ENCODE data around the gene ATP10A. TPM values are rescaled to one million over a fixed set of nuclear protein-coding genes. Genes with fewer than 3 reads are reported as not detected.

Gene ATP10A
- total RNA-seq, 1 experiment from 2014 or later: 3.0 TPM

DNA sequence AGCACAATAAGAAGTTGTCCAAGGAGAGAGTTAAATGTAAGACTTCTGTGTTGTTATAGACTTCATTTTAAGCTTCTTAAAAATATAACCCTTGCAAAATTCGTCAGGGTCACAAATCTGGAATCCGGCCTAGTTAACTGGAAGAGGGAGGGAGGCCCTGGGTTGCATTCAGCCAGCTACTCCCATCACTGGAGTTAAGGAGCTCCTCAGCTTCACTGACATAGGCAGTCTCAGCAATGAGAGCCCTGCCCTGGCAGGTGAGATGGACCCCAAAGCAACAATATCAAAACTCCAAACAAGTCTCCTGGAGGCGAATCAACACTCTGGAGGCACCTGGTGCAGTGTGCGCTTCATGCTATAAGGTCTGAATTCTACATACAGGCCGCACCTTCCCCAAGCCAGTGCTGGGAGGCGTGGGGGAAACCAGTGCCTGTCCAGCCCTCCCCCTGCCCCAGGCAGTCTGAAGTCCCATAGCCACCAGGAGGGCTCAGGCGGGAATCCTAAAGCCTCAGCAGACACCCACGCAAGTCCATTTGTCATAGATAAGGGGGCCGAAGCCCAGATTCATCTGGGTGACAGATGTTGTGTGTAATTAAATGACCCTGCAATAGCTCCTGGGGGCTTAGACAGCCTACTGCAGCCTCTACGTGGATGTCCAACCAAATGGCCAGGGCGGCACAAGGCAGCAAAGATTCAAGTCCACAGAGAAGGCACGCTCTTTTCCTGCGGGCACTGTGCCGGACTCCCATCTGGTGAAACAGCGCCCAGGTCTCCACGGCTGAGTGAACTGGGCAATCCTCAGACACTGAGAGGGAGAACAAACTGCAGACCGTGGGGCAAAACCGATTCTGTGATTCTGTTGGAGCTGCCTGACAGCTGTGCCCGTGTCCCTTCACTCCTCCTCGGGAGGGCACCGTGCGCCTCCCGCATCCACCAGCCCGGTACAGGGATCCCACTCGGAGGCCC lies 64.9 kb downstream of the ATP10A start:
- TF ChIP-seq, protein P1, sequence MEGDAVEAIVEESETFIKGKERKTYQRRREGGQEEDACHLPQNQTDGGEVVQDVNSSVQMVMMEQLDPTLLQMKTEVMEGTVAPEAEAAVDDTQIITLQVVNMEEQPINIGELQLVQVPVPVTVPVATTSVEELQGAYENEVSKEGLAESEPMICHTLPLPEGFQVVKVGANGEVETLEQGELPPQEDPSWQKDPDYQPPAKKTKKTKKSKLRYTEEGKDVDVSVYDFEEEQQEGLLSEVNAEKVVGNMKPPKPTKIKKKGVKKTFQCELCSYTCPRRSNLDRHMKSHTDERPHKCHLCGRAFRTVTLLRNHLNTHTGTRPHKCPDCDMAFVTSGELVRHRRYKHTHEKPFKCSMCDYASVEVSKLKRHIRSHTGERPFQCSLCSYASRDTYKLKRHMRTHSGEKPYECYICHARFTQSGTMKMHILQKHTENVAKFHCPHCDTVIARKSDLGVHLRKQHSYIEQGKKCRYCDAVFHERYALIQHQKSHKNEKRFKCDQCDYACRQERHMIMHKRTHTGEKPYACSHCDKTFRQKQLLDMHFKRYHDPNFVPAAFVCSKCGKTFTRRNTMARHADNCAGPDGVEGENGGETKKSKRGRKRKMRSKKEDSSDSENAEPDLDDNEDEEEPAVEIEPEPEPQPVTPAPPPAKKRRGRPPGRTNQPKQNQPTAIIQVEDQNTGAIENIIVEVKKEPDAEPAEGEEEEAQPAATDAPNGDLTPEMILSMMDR (IDR thresholded peaks at IDR 0.05; ENCODE audit: unreplicated experiment): no peak
- BruUV-seq (replicated peaks): no TSS peak
- CTCF ChIA-PET: no interaction called here
- no peak for DNase-seq
- H3K9me3 Mint-ChIP-seq (ENCODE audit: low read depth, unreplicated experiment): no peaks in the 10 kb centered on the region
- no peak overlapping the region for H3K4me3 Mint-ChIP-seq (ENCODE audit: low read depth, unreplicated experiment)
- H3K27me3 Mint-ChIP-seq (ENCODE audit: unreplicated experiment): no peaks in the 10 kb centered on the region
- H3K4me1 Mint-ChIP-seq (ENCODE audit: low read depth, unreplicated experiment): no peaks in the 10 kb centered on the region
- H3K36me3 Mint-ChIP-seq (ENCODE audit: insufficient read depth, unreplicated experiment): no peaks in the 10 kb centered on the region
- H3K27ac Mint-ChIP-seq (ENCODE audit: unreplicated experiment): no peak overlapping the region
- intact Hi-C loops (cut with micrococcal nuclease; ENCODE audit: unreplicated experiment): no loop called here

DNA sequence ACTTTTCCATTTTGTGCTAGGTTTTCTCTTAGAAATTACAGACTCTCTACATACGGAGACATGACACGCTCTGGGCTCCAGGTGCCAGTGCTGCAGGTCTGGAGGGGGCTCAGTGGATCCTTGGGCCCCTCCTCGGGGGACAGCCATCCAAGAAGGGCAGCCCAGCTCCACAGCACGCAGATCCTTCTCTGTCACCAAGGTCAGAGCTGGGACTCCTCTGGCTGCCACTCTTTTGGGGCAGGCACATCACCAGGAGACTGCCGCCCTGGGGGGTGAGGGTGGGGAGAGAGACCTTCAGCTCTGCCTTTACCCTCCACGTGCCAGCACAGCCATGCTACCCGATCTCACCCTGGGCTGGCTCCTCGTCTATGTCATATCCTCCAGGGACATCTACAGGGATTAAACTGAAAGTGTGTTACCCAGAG lies 65.6 kb downstream of the ATP10A start:
- no peaks in the 10 kb centered on the region for H3K9me3 Mint-ChIP-seq (ENCODE audit: low read depth, unreplicated experiment)
- no peaks in the 10 kb centered on the region for H3K4me1 Mint-ChIP-seq (ENCODE audit: low read depth, unreplicated experiment)
- H3K36me3 Mint-ChIP-seq (ENCODE audit: insufficient read depth, unreplicated experiment): no peaks in the 10 kb centered on the region
- BruUV-seq (replicated peaks): no TSS peak
- CTCF ChIA-PET: no interaction called here
- no peak overlapping the region for H3K4me3 Mint-ChIP-seq (ENCODE audit: low read depth, unreplicated experiment)
- H3K27me3 Mint-ChIP-seq (ENCODE audit: unreplicated experiment): no peaks in the 10 kb centered on the region
- intact Hi-C loops (cut with micrococcal nuclease; ENCODE audit: unreplicated experiment): no loop called here
- TF ChIP-seq, protein P1 (IDR thresholded peaks at IDR 0.05; ENCODE audit: unreplicated experiment): no peak
- DNase-seq: no peak
- no peak overlapping the region for H3K27ac Mint-ChIP-seq (ENCODE audit: unreplicated experiment)

DNA sequence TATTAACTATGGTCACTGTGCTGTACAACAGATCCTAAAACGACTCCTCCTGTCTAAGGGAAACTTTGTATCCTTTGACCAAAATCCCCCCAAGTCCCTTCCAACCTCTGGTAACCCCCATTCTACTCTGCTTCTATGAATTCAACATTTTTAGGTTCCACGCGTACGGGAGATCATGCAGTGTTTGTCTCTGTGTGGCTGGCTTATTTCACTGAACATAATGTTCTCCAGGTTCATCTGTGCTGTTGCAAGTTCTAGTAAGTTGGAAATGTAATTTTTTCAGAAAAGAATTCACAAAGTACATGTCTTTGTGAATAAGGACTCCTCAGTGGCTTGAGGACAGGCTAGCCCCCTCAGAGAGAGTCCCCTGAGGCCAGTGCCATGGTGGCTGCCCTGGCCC lies 66.1 kb downstream of the ATP10A start:
- Mint-ChIP-seq H3K4me1 (ENCODE audit: low read depth, unreplicated experiment) (no peaks in the 10 kb centered on the region), H3K4me3 (ENCODE audit: low read depth, unreplicated experiment) (no peak overlapping the region), H3K27ac (ENCODE audit: unreplicated experiment) (no peak overlapping the region), H3K9me3 (ENCODE audit: low read depth, unreplicated experiment) (no peaks in the 10 kb centered on the region), H3K36me3 (ENCODE audit: insufficient read depth, unreplicated experiment) (no peaks in the 10 kb centered on the region), H3K27me3 (ENCODE audit: unreplicated experiment) (no peaks in the 10 kb centered on the region)
- no peak for DNase-seq
- TF ChIP-seq, protein P1 (IDR thresholded peaks at IDR 0.05; ENCODE audit: unreplicated experiment): no peak
- intact Hi-C loops (cut with micrococcal nuclease; ENCODE audit: unreplicated experiment): no loop called here
- CTCF ChIA-PET: no interaction called here
- BruUV-seq (replicated peaks): no TSS peak

DNA sequence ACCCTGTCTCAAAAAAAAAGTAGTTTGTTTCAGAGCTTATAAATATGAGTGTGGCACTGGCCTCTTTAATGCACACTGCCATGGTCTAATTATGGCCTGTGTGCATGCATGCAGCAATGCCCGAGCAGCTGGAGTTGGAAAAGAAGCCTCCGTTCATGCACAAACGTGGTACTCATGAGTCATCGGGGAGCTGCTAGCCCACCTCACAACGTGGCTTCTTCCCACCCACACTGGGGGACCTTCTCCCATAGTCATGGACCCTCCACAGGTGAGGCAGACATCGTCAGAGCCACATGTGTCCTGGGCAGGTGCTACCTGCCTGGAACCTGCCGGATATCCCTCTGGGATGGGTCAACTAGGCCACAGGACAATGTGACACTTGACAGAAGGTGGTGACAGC lies 66.7 kb downstream of the ATP10A start:
- Mint-ChIP-seq H3K36me3 (ENCODE audit: insufficient read depth, unreplicated experiment) (no peaks in the 10 kb centered on the region), H3K9me3 (ENCODE audit: low read depth, unreplicated experiment) (no peaks in the 10 kb centered on the region), H3K27me3 (ENCODE audit: unreplicated experiment) (no peaks in the 10 kb centered on the region), H3K27ac (ENCODE audit: unreplicated experiment) (no peak overlapping the region), H3K4me1 (ENCODE audit: low read depth, unreplicated experiment) (no peaks in the 10 kb centered on the region), H3K4me3 (ENCODE audit: low read depth, unreplicated experiment) (no peak overlapping the region)
- CTCF ChIA-PET: no interaction called here
- intact Hi-C loops (cut with micrococcal nuclease; ENCODE audit: unreplicated experiment): no loop called here
- BruUV-seq (replicated peaks): no TSS peak
- no peak for DNase-seq
- TF ChIP-seq, protein P1 (IDR thresholded peaks at IDR 0.05; ENCODE audit: unreplicated experiment): no peak

Measured in Calu3 (cell line).